B cell (primary cell): Measurements from ENCODE around the gene PAQR5. TPM values are rescaled to one million over a fixed set of nuclear protein-coding genes. Genes with fewer than 3 reads are reported as not detected.

Experiments used
- ATAC-seq: fragments of 200-7000 bp; cut with Tn5 transposase; one replicate; pipeline ENCODE4 v1.10.0; 2021; ENCODE audit warnings: low read depth, mild to moderate bottlenecking, moderate number of reproducible peaks, moderate library complexity
- CTCF ChIA-PET: fragments of 350-600 bp; sonication (Branson Sonifier 250); formaldehyde crosslinking; loops from one replicate; lab custom pipeline; 2021; ENCODE audit warnings: antibody characterized with exemption, inconsistent platforms; lab: Charles Lee
- POLR2A ChIA-PET: fragments of 350-600 bp; sonication (Branson Sonifier 250); formaldehyde crosslinking; loops from one replicate; lab custom pipeline; 2021; ENCODE audit warnings: antibody characterized with exemption; lab: Charles Lee
- DNase-seq: peaks from one replicate; pipeline ENCODE4 v3.0.0; 2013
- H2AFZ ChIP-seq: 2 replicates; pipeline ENCODE4 v1.6.1; 2012; ENCODE audit warnings: mild to moderate bottlenecking, low read depth, low read length; ENCODE audit not compliant: insufficient read depth, poor library complexity, severe bottlenecking
- H3K27ac ChIP-seq, 2 donors: 1 replicate in 1 of 2; 2 replicates in 1 of 2; pipeline ENCODE4 v1.5.1; 2012 to 2013; ENCODE audit warnings: low read length in 2 of 2, mild to moderate bottlenecking in 2 of 2, moderate library complexity in 1 of 2
- H3K27me3 ChIP-seq, 4 experiments: fragments of 200-600 bp in 1 of 4; sonication (generic) in 1 of 4; replicated peaks in 1 of 4; 1 replicate in 2 of 4; 2 replicates in 2 of 4; pipeline versions ENCODE4 v1.6.1 to v1.7.0; 2013 to 2016; ENCODE audit warnings: low read length in 3 of 4, mild to moderate bottlenecking in 2 of 4, mixed read lengths in 1 of 4, moderate library complexity in 1 of 4; ENCODE audit not compliant: insufficient read depth in 4 of 4, control insufficient read depth in 3 of 4; ENCODE audit errors: control extremely low read depth in 1 of 4
- H3K36me3 ChIP-seq, 2 experiments: replicated peaks in 1 of 2; 1 replicate in 1 of 2; 2 replicates in 1 of 2; pipeline versions ENCODE4 v1.6.1 to v1.7.1; 2013; ENCODE audit warnings: low read length in 1 of 2; ENCODE audit not compliant: insufficient read depth in 2 of 2, control insufficient read depth in 1 of 2; ENCODE audit errors: control extremely low read depth in 1 of 2, extremely low read depth in 1 of 2
- H3K4me1 ChIP-seq, 2 donors: fragments of 200-600 bp in 1 of 2; sonication (generic) in 1 of 2; 1 replicate in 1 of 2; 2 replicates in 1 of 2; pipeline versions ENCODE4 v1.5.1 to v1.6.1; 2013 to 2017; ENCODE audit warnings: low read length in 2 of 2; ENCODE audit not compliant: control insufficient read depth in 2 of 2, insufficient read depth in 2 of 2
- H3K4me2 ChIP-seq: replicated peaks from 2 replicates; pipeline ENCODE3; 2012; ENCODE audit warnings: mild to moderate bottlenecking, low read depth, low read length; ENCODE audit not compliant: poor library complexity, severe bottlenecking
- H3K4me3 ChIP-seq, 5 experiments: fragments of 200-600 bp in 1 of 5; sonication (generic) in 1 of 5; 1 replicate in 3 of 5; 2 replicates in 2 of 5; pipeline versions ENCODE4 v1.5.1 to v1.7.0; 2011 to 2016; ENCODE audit warnings: low read length in 4 of 5, mild to moderate bottlenecking in 4 of 5, low read depth in 2 of 5, control low read depth in 1 of 5, moderate library complexity in 1 of 5; ENCODE audit not compliant: insufficient read depth in 1 of 5; ENCODE audit errors: control extremely low read depth in 1 of 5, extremely low read depth in 1 of 5
- H3K79me2 ChIP-seq: fragments of 200-600 bp; sonication (generic); one replicate; pipeline ENCODE4 v1.6.0; 2016; ENCODE audit warnings: low read length; ENCODE audit not compliant: control insufficient read depth, insufficient read depth
- H3K9ac ChIP-seq: fragments of 200-600 bp; sonication (generic); 2 replicates; pipeline ENCODE4 v1.6.1; 2017; ENCODE audit warnings: mild to moderate bottlenecking, low read length, moderate library complexity
- H3K9me3 ChIP-seq, 3 donors: one replicate each; pipeline versions ENCODE4 v1.6.1 to v1.7.1; 2013; ENCODE audit warnings: low read length in 2 of 3; ENCODE audit not compliant: control insufficient read depth in 2 of 3, insufficient read depth in 1 of 3; ENCODE audit errors: control extremely low read depth in 1 of 3
- H4K20me1 ChIP-seq: 2 replicates; pipeline ENCODE4 v1.6.0; 2012; ENCODE audit warnings: mild to moderate bottlenecking, low read length; ENCODE audit not compliant: insufficient read depth, control insufficient read depth, poor library complexity, severe bottlenecking
- H3K27ac Mint-ChIP-seq: one replicate; pipeline ENCODE4 v1.8.0; 2021; ENCODE audit warnings: mixed read lengths
- H3K27me3 Mint-ChIP-seq: one replicate; pipeline ENCODE4 v1.8.0; 2021; ENCODE audit warnings: mixed read lengths
- H3K4me1 Mint-ChIP-seq: one replicate; pipeline ENCODE4 v1.8.0; 2021; ENCODE audit warnings: mixed read lengths
- H3K4me3 Mint-ChIP-seq: one replicate; pipeline ENCODE4 v1.8.0; 2021; ENCODE audit warnings: mixed read lengths
- H3K9me3 Mint-ChIP-seq: one replicate; pipeline ENCODE4 v1.8.0; 2022; ENCODE audit warnings: mixed read lengths; ENCODE audit not compliant: insufficient read depth
- EZH2 ChIP-seq: IDR thresholded peaks from 2 replicates; pipeline ENCODE4 v1.6.1; 2012; ENCODE audit warnings: borderline replicate concordance, low read depth, mild to moderate bottlenecking, moderate library complexity, low read length; ENCODE audit not compliant: insufficient read depth, poor library complexity, severe bottlenecking
- WGBS: methylation state at CpG from one replicate; pipeline ENCODE4 v1.1.5; 2013; ENCODE audit warnings: missing lambda C conversion rate; ENCODE audit not compliant: insufficient coverage; 5-methylcytosine and 5-hydroxymethylcytosine counted together
- intact Hi-C: fragments of 100-400 bp; cut with micrococcal nuclease; formaldehyde crosslinking; loops from one replicate; pipeline ENCODE4 v1.10.0; 2022
- polyA plus RNA-seq: library from polyadenylated mRNA; depleted of rRNA; stranded (reverse); fragments of >200 nt; gene quantifications from 2 replicates; pipeline ENCODE4 v1.2.3, GENCODE V29; 2012
- total RNA-seq, 2 donors: library from RNA; stranded (reverse); fragments of 120-200 nt in 1 of 2; gene quantifications; 1 replicate in 1 of 2; 2 replicates in 1 of 2; pipeline versions ENCODE4 v1.2.3 to v1.2.4, GENCODE V29; 2013 to 2022
- TF ChIP-seq, protein P1 (sequence below): fragments of 200-600 bp; IDR thresholded peaks from one replicate; pipeline ENCODE4 v1.8.0; 2022; ENCODE audit warnings: antibody characterized with exemption, mild to moderate bottlenecking

PAQR5 gene
- total and polyA plus RNA-seq, 2 donors (not counting 1 experiment from before 2014, with no cell fraction given) = not detected

DNA sequence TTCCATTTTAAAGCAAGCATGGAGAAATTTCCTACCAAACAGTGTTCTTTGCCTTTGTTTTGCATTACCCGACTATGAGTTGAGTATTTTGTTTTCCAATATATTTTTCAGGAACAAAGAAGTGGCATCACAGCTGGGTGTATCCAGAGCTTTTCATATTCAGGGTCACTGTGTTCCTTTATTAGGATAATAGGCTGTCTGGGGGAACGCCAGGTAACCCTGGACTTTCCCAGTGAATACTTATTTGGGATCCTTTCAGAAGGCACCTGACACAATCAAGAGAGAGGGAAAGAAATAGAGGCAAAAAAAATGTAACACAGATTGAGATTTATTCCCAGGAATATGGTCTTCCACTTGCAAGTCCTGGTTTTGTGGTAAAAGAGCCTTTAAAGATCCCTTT is 44.4 kb downstream of the PAQR5 start:
- Mint-ChIP-seq H3K27ac (no peak overlapping the region), H3K27me3 (peaks cover 16% of the 10 kb centered on the region), H3K9me3 (peaks cover 2% of the 10 kb centered on the region), H3K4me1 (no peaks in the 10 kb centered on the region), H3K4me3 (no peak overlapping the region)
- TF ChIP-seq EZH2 = no peak
- TF ChIP-seq, protein P1, sequence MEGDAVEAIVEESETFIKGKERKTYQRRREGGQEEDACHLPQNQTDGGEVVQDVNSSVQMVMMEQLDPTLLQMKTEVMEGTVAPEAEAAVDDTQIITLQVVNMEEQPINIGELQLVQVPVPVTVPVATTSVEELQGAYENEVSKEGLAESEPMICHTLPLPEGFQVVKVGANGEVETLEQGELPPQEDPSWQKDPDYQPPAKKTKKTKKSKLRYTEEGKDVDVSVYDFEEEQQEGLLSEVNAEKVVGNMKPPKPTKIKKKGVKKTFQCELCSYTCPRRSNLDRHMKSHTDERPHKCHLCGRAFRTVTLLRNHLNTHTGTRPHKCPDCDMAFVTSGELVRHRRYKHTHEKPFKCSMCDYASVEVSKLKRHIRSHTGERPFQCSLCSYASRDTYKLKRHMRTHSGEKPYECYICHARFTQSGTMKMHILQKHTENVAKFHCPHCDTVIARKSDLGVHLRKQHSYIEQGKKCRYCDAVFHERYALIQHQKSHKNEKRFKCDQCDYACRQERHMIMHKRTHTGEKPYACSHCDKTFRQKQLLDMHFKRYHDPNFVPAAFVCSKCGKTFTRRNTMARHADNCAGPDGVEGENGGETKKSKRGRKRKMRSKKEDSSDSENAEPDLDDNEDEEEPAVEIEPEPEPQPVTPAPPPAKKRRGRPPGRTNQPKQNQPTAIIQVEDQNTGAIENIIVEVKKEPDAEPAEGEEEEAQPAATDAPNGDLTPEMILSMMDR = no peak
- no peaks in the 10 kb centered on the region for H3K36me3 ChIP-seq
- H3K4me2 ChIP-seq = no peak overlapping the region
- CTCF ChIA-PET = no interaction called here
- H3K27ac ChIP-seq = no peak overlapping the region
- H2AFZ ChIP-seq = no peak overlapping the region
- H3K27me3 ChIP-seq = no peaks in the 10 kb centered on the region
- no peak overlapping the region for H3K4me3 ChIP-seq
- no peak for DNase-seq
- intact Hi-C loops = no loop called here
- POLR2A ChIA-PET = no interaction called here
- no peaks in the 10 kb centered on the region for H3K4me1 ChIP-seq
- H4K20me1 ChIP-seq = no peaks in the 10 kb centered on the region
- WGBS = no CpG with 5 or more reads among the region's 2 CpGs
- ATAC-seq = no peak
- no peaks in the 10 kb centered on the region for H3K9me3 ChIP-seq
- no peaks in the 10 kb centered on the region for H3K79me2 ChIP-seq
- H3K9ac ChIP-seq = no peak overlapping the region

DNA sequence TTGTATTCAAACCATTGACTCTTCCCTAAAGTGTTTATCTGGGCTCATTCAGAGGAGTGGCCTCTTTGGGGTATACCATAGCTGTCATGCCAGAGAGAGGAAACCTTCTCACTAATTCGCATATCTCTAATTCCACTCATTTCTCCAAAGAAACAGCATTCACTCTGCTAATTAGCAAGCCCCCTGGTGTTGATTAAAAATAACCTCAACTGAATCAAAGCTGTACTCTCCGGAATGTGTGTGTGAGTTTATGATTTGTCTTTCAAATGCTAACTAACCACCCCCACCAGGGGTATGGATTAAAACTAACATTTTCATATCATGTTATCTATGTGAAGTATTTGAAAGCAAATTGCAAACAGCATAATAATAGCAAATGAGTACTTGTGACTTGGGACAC is 45.5 kb downstream of the PAQR5 start:
- Histone ChIP-seq H3K27me3 (no peaks in the 10 kb centered on the region), H3K79me2 (no peaks in the 10 kb centered on the region), H2AFZ (no peak overlapping the region), H3K36me3 (no peaks in the 10 kb centered on the region), H3K4me2 (no peak overlapping the region), H4K20me1 (no peaks in the 10 kb centered on the region), H3K9me3 (no peaks in the 10 kb centered on the region), H3K4me3 (no peak overlapping the region), H3K4me1 (no peaks in the 10 kb centered on the region), H3K27ac (no peak overlapping the region), H3K9ac (no peak overlapping the region)
- DNase-seq (no peak), ATAC-seq (no peak)
- no peak for TF ChIP-seq EZH2
- TF ChIP-seq, protein P1 = no peak
- ChIA-PET POLR2A (no interaction called here), CTCF (no interaction called here)
- intact Hi-C loops = no loop called here
- no peaks in the 10 kb centered on the region for H3K9me3 Mint-ChIP-seq
- no peaks in the 10 kb centered on the region for H3K4me1 Mint-ChIP-seq
- peaks cover 11% of the 10 kb centered on the region for H3K27me3 Mint-ChIP-seq
- no peak overlapping the region for H3K4me3 Mint-ChIP-seq
- no CpG with 5 or more reads among the region's 2 CpGs for WGBS
- H3K27ac Mint-ChIP-seq = no peak overlapping the region
